Fibroblast of lung (primary cell): ENCODE results near the gene CNN3.

ENCODE experiments used
- CTCF ChIP-seq, 2 donors: IDR thresholded peaks in 1 of 2; conservative IDR thresholded peaks in 1 of 2; 1 replicate in 1 of 2; 2 replicates in 1 of 2; pipeline ENCODE4 v1.5.1; 2011 to 2012; ENCODE audit warnings: low read length in 2 of 2, control low read depth in 1 of 2, inconsistent platforms in 1 of 2, low read depth in 1 of 2, mild to moderate bottlenecking in 1 of 2
- EZH2 ChIP-seq: IDR thresholded peaks from 2 replicates; pipeline ENCODE4 v1.5.1; 2012; ENCODE audit warnings: low read length, control low read depth, mild to moderate bottlenecking; ENCODE audit errors: missing control alignments

DNA sequence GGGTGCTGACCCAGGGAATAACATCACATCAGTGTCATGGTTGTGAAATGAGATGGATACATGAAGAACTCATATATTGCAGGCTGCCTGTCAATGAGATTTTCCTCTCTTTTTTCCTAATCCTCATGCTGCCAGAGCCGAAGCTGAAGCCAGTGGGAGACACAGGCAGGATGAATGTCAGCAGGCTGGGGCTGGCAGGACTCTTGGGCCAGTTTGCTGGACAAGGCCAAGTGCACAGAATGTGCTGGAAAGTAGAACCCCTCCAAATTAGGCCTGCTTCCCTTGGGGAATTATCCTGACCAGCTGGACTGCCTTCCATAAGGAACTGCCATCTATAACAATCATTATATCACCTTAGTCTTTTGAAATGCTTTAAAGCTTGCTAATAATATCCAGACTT, 75.3 kb downstream of the CNN3 start:
- TF ChIP-seq CTCF (conservative IDR thresholded peaks at IDR 0.05 in 1 of 2, IDR thresholded peaks at IDR 0.05 in 1 of 2; ENCODE audit: low read depth in 1 of 2, low read length in 2 of 2) (no peak), EZH2 (no peak)
